Endothelial cell of hepatic sinusoid (primary cell): ENCODE results near the gene STRBP.
"Not testable (repeated sequence)": the region's sequence is repeated elsewhere in the genome, so short reads cannot be mapped to it uniquely, and the experiment has no call there.

Experiments used
- in situ Hi-C: cut with HindIII; loops from 2 replicates; pipeline ENCODE4 v1.10.0; 2017; ENCODE audit warnings: low sequenced_read_pairs

The STRBP gene

DNA sequence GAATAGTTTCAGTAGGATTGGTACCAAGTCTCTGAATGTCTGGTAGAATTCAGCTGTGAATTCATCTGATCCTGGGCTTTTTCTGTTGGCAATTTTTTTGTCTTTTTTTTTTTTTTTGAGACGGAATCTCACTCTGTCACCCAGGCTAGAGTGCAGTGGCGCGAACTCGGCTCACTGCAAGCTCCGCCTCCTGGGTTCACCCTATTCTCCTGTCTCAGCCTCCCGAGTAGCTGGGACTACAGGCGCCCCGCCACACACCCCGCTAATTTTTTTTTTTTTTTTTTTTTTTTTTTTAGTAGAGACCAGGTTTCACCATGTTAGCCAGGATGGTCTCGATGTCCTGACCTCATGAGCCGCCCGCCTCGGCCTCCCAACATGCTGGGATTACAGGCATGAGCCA lies 67.9 kb downstream of the STRBP start:
- in situ Hi-C loops = not testable (repeated sequence)

DNA sequence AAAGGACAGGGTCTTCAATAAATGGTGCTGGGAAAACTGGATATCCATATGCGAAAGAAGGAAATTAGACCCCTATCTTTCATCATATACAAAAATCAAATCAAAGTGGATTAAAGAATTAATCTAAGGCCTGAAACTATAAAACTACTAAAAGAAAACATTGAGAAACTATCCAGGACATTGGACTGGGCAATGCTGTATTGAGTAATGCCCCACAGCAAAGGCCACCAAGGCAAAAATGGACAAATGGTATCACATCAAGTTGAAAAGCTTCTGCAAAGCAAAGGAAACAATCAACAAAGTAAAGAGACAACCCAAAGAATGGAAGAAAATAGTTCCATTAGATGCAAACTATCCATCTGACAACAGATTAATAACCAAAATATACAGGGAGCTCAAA lies 72.3 kb downstream of the STRBP start:
- in situ Hi-C loops = no loop called here

DNA sequence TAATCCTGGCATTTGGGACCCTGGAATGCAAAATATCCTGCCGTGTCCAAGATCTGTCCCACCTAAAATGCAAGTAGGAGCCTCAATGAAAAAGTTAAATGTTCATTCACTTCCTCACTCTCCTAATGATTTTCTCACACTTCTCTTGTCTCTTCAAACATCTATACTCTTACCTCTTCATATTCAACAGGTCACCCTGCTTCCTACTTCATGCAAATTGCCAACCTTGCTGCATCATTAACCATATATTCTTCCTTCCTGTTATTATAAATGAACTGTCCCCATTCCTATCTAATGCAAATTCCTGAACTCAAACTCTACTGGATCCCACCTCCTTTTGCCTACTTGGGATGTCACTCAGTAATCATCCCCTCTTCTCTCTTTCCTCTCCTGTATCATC lies 74.4 kb downstream of the STRBP start:
- in situ Hi-C loops = no loop called here

DNA sequence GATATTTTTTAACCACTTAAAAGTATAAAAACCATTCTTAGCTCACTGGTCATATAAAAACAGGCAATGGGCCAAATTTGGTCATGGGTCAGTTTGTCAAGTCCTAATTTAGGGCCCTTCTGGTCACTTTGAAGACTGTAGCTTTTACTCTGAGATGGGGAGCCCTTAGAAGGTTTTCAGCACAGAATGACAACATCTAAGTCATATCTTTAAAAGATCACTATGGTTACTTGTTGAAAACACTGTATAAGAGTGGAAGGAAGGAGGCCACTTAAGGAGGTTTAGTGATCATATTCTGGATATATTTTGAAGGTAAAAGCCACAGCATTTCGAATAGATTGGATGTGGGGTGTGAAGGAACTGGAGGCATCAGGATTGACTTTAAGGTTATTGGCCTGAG lies 76.7 kb downstream of the STRBP start:
- in situ Hi-C loops = no loop called here

DNA sequence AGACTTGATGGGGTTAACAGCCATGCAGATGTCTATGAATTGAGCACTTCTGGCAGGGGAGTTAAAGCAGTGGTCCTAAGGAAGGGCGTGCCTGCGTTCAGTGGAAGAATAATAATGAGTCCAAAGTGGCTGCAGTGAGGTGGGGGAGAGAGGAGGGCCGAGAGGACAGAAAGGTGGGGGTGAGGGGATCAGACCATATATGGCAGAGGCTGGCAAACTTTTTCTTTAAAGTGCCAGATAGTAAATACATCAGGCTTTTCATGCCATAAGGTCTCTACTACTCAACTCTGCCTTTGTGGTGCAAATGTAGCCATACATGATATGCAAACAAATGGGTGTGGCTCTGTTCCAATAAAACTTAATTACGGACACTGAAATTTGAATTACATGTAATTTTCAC lies 77.1 kb downstream of the STRBP start:
- in situ Hi-C loops = no loop called here

DNA sequence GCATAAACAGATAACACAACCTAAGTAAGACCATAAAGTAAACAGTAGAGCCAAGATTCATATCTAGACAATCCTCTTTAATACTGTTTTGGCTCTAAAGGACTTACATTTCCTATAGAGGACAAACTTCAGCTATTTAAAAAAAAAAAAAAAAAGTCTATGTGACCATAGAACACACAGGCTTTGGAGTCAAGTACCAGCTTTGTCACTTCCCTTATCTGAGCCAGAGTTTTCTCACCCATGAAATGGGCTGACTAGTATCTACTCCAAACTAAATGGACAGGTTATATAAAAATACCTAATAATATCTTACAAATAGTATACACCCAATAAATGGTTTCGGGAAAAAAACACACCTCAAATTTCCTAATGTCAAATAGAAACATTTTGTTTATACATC lies 81.3 kb downstream of the STRBP start:
- in situ Hi-C loops = no loop called here

DNA sequence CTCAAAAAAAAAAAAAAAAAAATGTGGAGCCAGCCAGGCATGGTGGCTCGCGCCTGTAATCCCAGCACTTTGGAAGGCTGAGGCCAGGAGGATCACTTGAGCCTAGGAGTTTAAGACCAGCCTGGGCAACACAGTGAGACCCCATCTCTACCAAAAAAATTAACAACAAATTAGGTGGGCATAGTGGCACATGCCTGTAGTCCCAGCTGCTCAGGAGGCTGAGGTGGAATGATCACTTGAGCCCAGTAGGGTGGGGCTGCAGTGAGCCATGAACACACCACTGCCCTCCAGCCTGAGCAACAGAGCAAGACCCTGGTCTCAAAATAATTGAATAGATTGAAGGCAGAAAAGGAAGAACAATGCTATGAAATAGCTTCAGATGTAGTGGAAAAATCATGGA lies 82.4 kb downstream of the STRBP start:
- in situ Hi-C loops = not testable (repeated sequence)

DNA sequence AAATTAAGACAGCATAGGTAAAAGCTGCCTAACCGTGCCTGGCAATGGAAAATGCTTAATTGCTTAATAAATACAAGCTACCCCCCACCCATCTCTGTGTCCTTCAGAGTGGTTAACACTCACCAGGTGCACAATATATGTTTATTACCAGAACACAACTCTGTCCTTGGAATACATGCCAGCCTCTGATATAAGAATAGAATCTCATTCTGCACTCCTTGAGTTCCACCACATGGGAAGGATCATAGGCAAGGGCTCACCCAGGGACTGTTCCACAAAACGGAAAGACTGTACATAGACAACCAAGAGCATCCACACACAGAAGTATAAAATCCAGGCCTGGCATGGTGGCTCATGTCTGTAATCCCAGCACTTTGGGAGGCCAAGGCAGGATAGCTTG lies 91.4 kb downstream of the STRBP start:
- in situ Hi-C loops = no loop called here

DNA sequence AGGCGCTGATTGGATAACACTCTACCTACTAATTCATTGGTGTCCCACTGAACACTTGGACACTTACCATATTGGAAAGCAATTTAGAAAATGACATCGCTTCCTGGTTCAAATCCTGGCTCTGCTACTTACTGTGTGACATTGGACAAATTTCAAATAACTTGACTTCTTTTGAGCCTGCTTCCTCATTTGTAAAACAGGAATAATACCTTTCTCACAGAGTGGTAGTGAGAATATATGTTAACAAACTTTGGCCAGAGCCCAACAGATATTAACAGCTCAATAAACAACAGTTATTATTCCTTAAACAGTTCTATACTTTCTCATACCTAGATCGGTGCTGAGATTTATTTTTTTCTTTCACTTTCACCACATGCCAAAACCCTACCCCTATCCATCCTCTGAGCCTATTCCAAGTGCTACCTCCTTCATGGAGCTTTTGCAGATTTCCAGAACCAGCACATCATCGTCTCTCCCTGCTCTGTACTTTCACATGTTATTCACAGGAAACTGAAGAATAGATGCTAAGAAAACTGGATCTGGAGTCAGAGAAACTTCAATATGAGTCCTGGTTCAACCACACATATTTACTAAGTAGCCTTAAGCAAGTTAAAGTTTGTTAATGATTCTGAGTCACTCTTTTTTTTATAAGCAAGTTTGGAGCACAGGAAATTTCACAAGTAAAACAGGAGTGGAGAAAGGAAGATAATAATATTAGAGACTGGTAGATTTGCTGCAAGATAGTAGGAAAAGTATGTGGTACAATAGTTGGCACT lies 92.3 kb downstream of the STRBP start:
- in situ Hi-C loops = no loop called here

DNA sequence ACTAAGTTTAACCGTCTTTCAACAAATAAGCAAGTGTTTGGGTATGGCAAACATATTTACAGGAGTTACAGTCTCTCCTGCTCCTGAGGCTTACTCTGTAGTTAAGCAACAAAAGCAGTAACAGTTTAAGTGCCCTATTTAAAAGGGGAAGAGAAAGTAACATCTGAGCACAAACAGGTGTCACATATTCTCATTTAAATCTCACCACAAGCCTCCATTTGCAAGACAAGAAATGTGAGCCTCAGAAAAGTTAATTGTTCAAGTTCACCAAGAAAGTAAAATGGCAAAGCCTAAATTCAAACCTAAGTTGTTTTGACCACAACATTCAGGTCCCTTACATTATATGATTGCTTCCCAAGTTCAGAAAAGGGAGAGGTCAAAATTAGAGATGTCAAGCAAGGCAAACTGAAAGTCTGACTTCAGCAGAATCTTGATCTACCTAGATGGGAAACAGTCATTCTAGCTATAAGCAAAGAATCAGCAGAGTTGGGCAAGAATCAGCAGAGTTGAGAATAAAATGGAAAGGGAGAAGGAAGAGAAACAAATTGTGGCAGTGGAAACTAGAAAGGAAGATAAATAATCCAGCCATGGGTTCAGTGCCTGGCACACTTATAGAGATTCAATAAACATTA lies 93.4 kb downstream of the STRBP start:
- in situ Hi-C loops = no loop called here

DNA sequence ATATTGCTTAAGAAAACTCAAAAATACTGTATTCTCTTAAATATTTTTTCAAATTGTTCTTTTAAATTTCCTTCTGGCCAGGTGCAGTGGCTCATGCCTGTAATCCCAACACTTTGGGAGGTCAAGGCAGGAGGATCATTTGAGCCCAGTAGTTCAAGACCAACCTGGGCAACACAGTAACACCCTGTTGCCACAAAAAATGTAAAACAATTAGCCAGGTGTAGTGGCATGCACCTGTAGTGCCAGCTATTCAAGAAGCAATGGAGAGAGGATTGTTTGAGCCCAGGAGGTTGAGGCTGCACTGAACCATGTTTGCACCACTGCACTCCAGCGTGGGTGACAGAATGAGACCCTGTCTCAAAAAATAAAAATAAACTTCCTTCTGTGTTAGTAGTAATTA lies 94.3 kb downstream of the STRBP start:
- in situ Hi-C loops = no loop called here

DNA sequence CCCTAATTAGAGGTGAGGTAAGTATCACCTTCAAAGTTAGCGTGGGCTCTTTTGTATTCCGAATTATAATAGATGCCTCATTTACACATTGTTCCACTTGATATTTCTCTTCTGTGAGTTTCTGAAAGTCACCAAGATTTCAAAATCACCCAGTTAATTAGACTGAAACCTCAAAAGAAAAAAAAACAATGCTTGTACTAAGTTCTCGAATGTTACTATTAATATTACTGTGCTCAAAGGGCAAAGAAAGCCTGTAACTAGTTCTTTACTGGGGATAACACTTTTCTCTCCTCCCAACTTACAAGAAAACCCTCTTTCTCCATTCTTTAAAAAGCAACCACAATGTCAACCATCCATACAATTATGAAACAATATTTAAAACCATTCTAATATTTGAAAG lies 98.5 kb downstream of the STRBP start:
- in situ Hi-C loops = no loop called here

DNA sequence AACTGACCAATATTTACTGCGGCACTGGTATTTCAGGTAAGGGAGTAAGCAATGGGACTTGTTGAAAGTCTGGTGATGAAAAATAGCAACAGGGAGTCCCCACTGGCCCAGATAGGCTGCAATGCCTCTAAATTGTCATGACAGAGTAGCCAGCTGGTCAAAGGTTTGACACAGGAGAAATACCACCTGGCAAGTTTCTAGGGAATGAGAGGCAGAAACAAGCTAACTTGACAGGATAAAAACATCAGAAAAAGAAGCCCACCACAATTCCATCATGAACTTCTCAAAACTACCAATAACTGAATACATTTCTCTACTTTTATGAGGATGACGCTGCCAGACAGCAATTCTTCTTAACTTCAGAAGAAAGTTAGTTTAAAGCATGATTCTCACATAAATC lies 99.8 kb downstream of the STRBP start:
- in situ Hi-C loops = no loop called here

DNA sequence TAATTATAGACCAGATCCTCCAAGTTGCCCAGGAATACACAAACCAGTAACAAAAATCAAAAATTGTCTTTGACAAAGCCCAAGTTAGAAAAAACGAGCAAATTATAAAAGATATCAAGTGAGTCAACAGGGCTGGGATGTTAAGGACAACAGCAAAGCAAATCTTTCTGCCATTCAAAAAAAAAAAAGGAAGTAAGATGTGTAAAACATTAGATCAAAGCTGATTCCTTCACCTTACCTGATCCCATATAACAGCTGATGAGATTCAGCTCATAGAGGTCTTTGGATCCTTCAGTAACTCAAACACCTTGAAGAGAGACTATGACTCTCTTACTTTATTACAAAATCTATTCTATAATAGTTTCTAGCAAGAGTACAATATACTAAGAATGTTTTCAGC lies 100.9 kb downstream of the STRBP start:
- in situ Hi-C loops = no loop called here

DNA sequence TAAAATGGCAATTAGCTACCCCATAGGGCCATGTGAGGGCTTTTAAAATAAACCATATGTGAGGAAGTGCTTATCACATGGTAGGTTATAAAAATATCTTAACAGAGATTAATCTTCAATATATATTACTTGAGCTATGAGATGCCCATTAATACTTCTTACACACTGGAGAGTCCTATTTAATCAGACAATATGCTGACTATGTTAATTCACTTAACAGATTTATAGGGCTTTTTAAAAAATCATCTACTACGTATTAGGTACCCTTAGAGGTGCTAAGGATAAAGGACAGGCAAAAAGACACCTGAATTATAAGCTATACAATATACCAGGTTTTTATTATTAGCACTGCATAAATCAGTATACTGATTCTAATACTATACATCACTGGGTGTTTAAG lies 102.6 kb downstream of the STRBP start:
- in situ Hi-C loops = no loop called here

DNA sequence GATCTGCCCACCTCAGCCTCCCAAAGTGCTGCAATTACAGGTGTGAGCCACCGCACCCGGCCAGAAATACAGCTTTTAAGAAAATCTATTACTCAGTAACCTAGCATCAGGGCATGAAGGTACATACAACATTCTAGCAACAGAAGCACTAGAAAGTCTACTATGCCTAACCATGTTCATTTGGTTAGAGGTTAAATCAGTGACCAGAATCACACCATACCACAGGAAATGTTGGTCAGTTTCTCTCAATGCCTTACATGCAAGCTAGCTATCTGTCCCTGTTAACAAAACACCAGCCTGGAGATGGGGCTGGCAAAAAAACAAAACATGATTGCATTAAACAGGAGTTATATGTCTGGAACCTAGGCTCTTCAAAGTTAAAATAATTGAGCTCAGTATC lies 104.1 kb downstream of the STRBP start:
- in situ Hi-C loops = no loop called here

DNA sequence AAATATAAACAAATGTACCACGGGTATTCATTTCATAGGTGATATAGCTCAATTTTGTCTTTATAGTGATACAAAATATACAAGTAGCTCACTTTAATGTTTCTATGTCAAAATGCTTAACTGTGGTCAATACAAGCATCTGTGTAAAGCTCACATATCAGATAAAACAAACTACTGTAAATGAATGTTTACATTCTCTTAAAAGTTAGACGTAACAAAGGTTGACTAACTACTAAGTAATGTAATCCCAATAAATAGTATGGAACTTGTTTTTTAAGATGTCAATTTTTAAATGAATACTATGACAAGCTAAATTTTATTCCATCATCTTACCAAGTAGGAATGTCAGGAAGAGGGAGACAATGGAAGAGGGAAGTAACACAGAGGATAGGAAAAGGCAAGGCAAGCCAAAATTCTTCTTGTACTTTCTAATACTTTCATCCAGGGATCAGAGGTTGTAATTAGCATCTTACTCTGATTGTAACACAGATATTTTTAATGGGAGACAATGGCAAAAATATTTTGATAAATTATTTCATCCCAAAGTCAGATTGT lies 105.5 kb downstream of the STRBP start:
- in situ Hi-C loops = no loop called here

DNA sequence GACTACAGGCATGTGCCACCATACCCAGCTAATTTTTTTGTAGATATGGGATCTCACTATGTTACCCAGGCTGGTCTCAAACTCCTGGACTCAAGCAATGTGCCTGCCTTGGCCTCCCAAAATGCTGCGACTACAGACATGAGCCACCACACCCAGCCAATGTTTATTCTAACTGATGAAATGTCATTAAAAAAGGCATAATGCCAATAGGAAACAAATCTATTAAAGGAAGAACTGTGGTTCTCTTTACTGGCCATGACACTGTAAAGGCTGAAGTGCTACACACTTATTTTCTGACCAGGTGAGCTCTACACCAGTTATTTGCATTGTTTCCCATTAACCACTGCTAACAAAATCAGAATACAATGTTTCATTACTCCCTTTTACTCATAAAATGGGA lies 106.0 kb downstream of the STRBP start:
- in situ Hi-C loops = no loop called here

DNA sequence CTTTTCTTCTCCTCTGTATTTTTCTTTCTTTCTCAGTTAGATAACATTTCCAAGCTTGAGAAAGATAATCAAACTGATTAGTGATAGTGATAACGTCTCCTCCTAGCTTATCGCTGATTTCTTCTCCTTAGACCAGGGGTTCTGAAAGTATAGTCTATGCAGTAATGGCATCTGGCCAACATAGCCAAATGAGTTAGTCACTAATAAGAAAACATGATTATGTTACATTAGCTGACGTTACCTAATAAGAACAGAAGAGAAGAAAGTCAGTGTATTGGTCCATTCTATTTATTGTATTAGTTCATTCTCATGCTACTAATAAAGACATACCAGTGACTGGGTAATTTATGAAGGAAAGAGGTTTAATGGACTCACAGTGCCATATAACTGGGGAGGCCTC lies 111.2 kb downstream of the STRBP start:
- in situ Hi-C loops = no loop called here

DNA sequence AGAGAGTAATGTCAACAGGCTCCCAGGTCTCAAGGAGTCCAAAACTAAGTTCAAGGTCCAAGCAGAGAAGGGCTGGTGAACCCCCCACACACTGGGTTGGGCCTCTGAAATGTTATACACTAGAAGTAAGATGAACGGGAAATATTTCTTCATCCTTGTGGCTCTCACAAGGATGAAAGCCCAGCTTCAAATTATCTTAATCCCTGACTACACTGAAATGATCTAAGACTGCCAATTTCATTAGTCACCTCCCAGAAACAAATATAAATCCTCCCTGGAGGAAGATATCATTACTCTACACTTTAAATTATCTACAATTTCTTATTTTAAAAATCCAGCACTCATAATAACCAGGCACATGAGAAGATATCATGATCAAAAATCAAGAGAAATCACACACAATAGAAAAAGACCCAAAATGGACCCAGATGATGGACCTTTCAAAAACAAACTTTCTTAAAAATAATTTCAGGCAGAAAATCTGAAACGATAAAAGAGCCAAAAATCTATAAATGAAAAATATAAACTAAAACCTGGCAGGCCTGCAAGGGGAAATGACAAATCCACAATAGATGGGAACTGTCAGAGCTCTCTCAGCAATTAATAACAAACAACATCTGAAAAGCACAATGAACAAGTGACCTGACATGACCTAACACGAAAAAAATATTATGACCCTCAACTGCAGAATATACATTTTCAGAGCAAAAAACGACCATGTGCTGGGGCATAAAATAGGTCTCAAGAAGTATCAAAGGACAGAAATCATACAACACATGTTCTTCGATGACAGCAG lies 117.5 kb downstream of the STRBP start:
- in situ Hi-C loops = no loop called here

DNA sequence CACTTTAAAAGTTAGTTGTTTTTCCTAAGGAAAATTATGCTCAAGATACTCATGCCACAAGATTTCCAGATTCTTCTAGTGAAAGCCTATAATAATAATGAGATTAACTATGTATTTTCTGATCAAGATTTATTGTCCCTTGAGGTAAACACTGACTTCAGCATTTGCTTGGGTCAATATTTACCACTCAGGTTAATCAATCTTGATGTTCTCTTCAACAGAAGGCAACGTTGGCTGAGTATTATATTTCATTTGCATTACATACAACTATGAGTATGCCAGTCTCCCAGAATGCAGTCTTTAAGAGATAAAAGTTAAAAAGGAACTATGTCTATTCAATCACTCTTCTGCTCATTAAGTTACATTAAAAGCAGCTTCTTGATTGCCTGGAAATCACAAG lies 119.3 kb downstream of the STRBP start:
- in situ Hi-C loops = no loop called here

DNA sequence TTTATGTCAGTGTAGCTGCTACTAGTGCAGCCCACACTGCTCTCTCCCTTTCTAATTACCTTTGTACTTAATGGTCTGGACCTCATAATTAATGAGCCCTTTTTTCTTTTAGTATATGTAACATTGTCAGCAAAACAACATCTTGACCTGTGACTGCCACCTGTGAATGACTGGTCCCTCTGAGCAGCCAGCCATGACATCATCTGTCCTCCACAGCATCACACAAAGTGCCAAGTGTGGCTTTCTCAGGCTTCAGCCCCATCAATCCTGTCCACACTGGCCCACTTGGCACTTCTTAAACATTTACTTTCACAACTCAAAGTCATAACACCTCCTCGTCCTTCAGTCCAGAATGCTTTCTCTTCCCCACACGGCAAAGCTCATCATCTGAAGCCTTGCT lies 130.2 kb downstream of the STRBP start:
- in situ Hi-C loops = no loop called here
